ENCODE data around the gene APOBEC4. TPM values are rescaled to one million over a fixed set of nuclear protein-coding genes. Genes with fewer than 3 reads are reported as not detected.

The APOBEC4 gene
- total RNA-seq, 1 donor = not detected

GRCh38 chr1:183653462-183653794 lies 312 bp upstream of the APOBEC4 start:
- H3K79me2 ChIP-seq (ENCODE audit: insufficient read depth, low read length) = no peaks in the 10 kb centered on the region
- H3K36me3 ChIP-seq (ENCODE audit: insufficient read depth, low read length) = no peaks in the 10 kb centered on the region
- no peak for DNase-seq (ENCODE audit: insufficient read length, low spot score, missing footprints)
- no peak overlapping the region for H3K4me2 ChIP-seq (ENCODE audit: insufficient read depth, low read length)
- no peaks in the 10 kb centered on the region for H4K20me1 ChIP-seq (ENCODE audit: insufficient read depth, low read length)
- no peak overlapping the region for H3K27ac ChIP-seq (ENCODE audit: low read depth, low read length)
- no peak overlapping the region for H3K4me3 ChIP-seq (ENCODE audit: insufficient read depth, low read length)
- H3K9me3 ChIP-seq (ENCODE audit: low read depth, low read length) = no peaks in the 10 kb centered on the region
- H2AFZ ChIP-seq (ENCODE audit: low read length) = no peak overlapping the region
- peaks cover 3% of the 10 kb centered on the region for H3K4me1 ChIP-seq (ENCODE audit: insufficient read depth, low read length)
- TF ChIP-seq CTCF (IDR thresholded peaks at IDR 0.05; ENCODE audit: extremely low read depth, low read depth, low read length) = no peak
- no peaks in the 10 kb centered on the region for H3K27me3 ChIP-seq (ENCODE audit: insufficient read depth, low read length)

GRCh38 chr1:183652107-183652506 lies 1.0 kb downstream of the APOBEC4 start:
- Histone ChIP-seq H4K20me1 (ENCODE audit: insufficient read depth, low read length) (peaks cover 2% of the 10 kb centered on the region), H2AFZ (ENCODE audit: low read length) (no peak overlapping the region), H3K4me1 (ENCODE audit: insufficient read depth, low read length) (peaks cover 10% of the 10 kb centered on the region), H3K9me3 (ENCODE audit: low read depth, low read length) (no peaks in the 10 kb centered on the region), H3K79me2 (ENCODE audit: insufficient read depth, low read length) (no peaks in the 10 kb centered on the region), H3K36me3 (ENCODE audit: insufficient read depth, low read length) (no peaks in the 10 kb centered on the region), H3K27ac (ENCODE audit: low read depth, low read length) (no peak overlapping the region), H3K4me2 (ENCODE audit: insufficient read depth, low read length) (no peak overlapping the region), H3K27me3 (ENCODE audit: insufficient read depth, low read length) (no peaks in the 10 kb centered on the region), H3K4me3 (ENCODE audit: insufficient read depth, low read length) (no peak overlapping the region)
- no peak for DNase-seq (ENCODE audit: insufficient read length, low spot score, missing footprints)
- no peak for TF ChIP-seq CTCF (IDR thresholded peaks at IDR 0.05; ENCODE audit: extremely low read depth, low read depth, low read length)

GRCh38 chr1:183651612-183652011 lies 1.5 kb downstream of the APOBEC4 start:
- no peaks in the 10 kb centered on the region for H3K79me2 ChIP-seq (ENCODE audit: insufficient read depth, low read length)
- no peaks in the 10 kb centered on the region for H3K36me3 ChIP-seq (ENCODE audit: insufficient read depth, low read length)
- H4K20me1 ChIP-seq (ENCODE audit: insufficient read depth, low read length) = peaks cover 2% of the 10 kb centered on the region
- peaks cover 11% of the 10 kb centered on the region for H3K4me1 ChIP-seq (ENCODE audit: insufficient read depth, low read length)
- H3K27me3 ChIP-seq (ENCODE audit: insufficient read depth, low read length) = no peaks in the 10 kb centered on the region
- no peak overlapping the region for H3K27ac ChIP-seq (ENCODE audit: low read depth, low read length)
- no peak overlapping the region for H2AFZ ChIP-seq (ENCODE audit: low read length)
- TF ChIP-seq CTCF (IDR thresholded peaks at IDR 0.05; ENCODE audit: extremely low read depth, low read depth, low read length) = no peak
- no peak overlapping the region for H3K4me2 ChIP-seq (ENCODE audit: insufficient read depth, low read length)
- H3K9me3 ChIP-seq (ENCODE audit: low read depth, low read length) = no peaks in the 10 kb centered on the region
- no peak for DNase-seq (ENCODE audit: insufficient read length, low spot score, missing footprints)
- H3K4me3 ChIP-seq (ENCODE audit: insufficient read depth, low read length) = no peak overlapping the region

- H4K20me1 ChIP-seq (ENCODE audit: insufficient read depth, low read length) = peaks cover 2% of the 10 kb centered on the region
- no peak overlapping the region for H2AFZ ChIP-seq (ENCODE audit: low read length)
- no peaks in the 10 kb centered on the region for H3K79me2 ChIP-seq (ENCODE audit: insufficient read depth, low read length)
- no peaks in the 10 kb centered on the region for H3K9me3 ChIP-seq (ENCODE audit: low read depth, low read length)
- no peak overlapping the region for H3K4me2 ChIP-seq (ENCODE audit: insufficient read depth, low read length)
- H3K27me3 ChIP-seq (ENCODE audit: insufficient read depth, low read length) = no peaks in the 10 kb centered on the region
- no peak overlapping the region for H3K4me3 ChIP-seq (ENCODE audit: insufficient read depth, low read length)
- DNase-seq (ENCODE audit: insufficient read length, low spot score, missing footprints) = no peak
- no peak overlapping the region for H3K27ac ChIP-seq (ENCODE audit: low read depth, low read length)
- peaks cover 9% of the 10 kb centered on the region for H3K4me1 ChIP-seq (ENCODE audit: insufficient read depth, low read length)
- no peak for TF ChIP-seq CTCF (IDR thresholded peaks at IDR 0.05; ENCODE audit: extremely low read depth, low read depth, low read length)
- no peaks in the 10 kb centered on the region for H3K36me3 ChIP-seq (ENCODE audit: insufficient read depth, low read length)
These were observed 5.1 kb downstream of the APOBEC4 start for GRCh38 chr1:183648042-183648441.

All from osteoblast (primary cell).